ENCODE measurements around the gene DOCK9. TPM values are rescaled to one million over a fixed set of nuclear protein-coding genes. Genes with fewer than 3 reads are reported as not detected.

DOCK9 gene
- total and polyA plus RNA-seq, 2 experiments from 2014 or later = 16.4 to 38.9 TPM

- no peaks in the 10 kb centered on the region for H3K36me3 ChIP-seq (replicated peaks; ENCODE audit: insufficient read depth, low read depth)
- H2AFZ ChIP-seq = no peak overlapping the region
- H4K20me1 ChIP-seq (ENCODE audit: insufficient read depth, poor library complexity, severe bottlenecking) = no peaks in the 10 kb centered on the region
- H3K79me2 ChIP-seq = no peaks in the 10 kb centered on the region
- peaks cover 6% of the 10 kb centered on the region for H3K4me1 ChIP-seq (ENCODE audit: insufficient read depth)
- H3K9me2 ChIP-seq (replicated peaks; ENCODE audit: insufficient read depth) = no peaks in the 10 kb centered on the region
- H3K4me3 ChIP-seq = no peak overlapping the region
- H3K4me2 ChIP-seq = no peak overlapping the region
- H3K27me3 ChIP-seq = no peaks in the 10 kb centered on the region
- H3K9me3 ChIP-seq (ENCODE audit: low read depth) = no peaks in the 10 kb centered on the region
- 93% methylated on average over 2 of the region's 2 CpGs for WGBS (ENCODE audit: low lambda C conversion rate, missing lambda C conversion rate)
- no peak for TF ChIP-seq EZH2phosphoT487 (IDR thresholded peaks at IDR 0.05; ENCODE audit: low read depth, severe bottlenecking, unreplicated experiment)
- no peak for TF ChIP-seq CTCF (IDR thresholded peaks at IDR 0.05; ENCODE audit: poor library complexity)
- TF ChIP-seq EZH2 (IDR thresholded peaks at IDR 0.05; ENCODE audit: borderline replicate concordance) = no peak
- no peak for DNase-seq (ENCODE audit: low spot score)
- no peak overlapping the region for H3K27ac ChIP-seq
Measured at GRCh38 chr13:98919566-98919965, 58.3 kb downstream of the DOCK9 start.

GRCh38 chr13:98918771-98919170, 59.1 kb downstream of the DOCK9 start:
- Histone ChIP-seq H3K4me3 (no peak overlapping the region), H3K27ac (no peak overlapping the region), H4K20me1 (ENCODE audit: insufficient read depth, poor library complexity, severe bottlenecking) (no peaks in the 10 kb centered on the region), H3K9me2 (replicated peaks; ENCODE audit: insufficient read depth) (no peaks in the 10 kb centered on the region), H3K9me3 (ENCODE audit: low read depth) (no peaks in the 10 kb centered on the region), H3K79me2 (no peaks in the 10 kb centered on the region), H3K36me3 (replicated peaks; ENCODE audit: insufficient read depth, low read depth) (no peaks in the 10 kb centered on the region), H3K4me1 (ENCODE audit: insufficient read depth) (peaks cover 6% of the 10 kb centered on the region), H3K27me3 (no peaks in the 10 kb centered on the region), H3K4me2 (no peak overlapping the region), H2AFZ (no peak overlapping the region)
- no peak for TF ChIP-seq CTCF (IDR thresholded peaks at IDR 0.05; ENCODE audit: poor library complexity)
- TF ChIP-seq EZH2phosphoT487 (IDR thresholded peaks at IDR 0.05; ENCODE audit: low read depth, severe bottlenecking, unreplicated experiment) = no peak
- TF ChIP-seq EZH2 (IDR thresholded peaks at IDR 0.05; ENCODE audit: borderline replicate concordance) = no peak
- WGBS (ENCODE audit: low lambda C conversion rate, missing lambda C conversion rate) = 92% methylated on average over 4 of the region's 4 CpGs
- DNase-seq (ENCODE audit: low spot score) = no peak

GRCh38 chr13:98917116-98917515, 60.7 kb downstream of the DOCK9 start:
- Histone ChIP-seq H3K9me2 (replicated peaks; ENCODE audit: insufficient read depth) (no peaks in the 10 kb centered on the region), H3K79me2 (no peaks in the 10 kb centered on the region), H3K27me3 (no peaks in the 10 kb centered on the region), H3K4me1 (ENCODE audit: insufficient read depth) (peaks cover 6% of the 10 kb centered on the region), H3K36me3 (replicated peaks; ENCODE audit: insufficient read depth, low read depth) (no peaks in the 10 kb centered on the region), H3K9me3 (ENCODE audit: low read depth) (no peaks in the 10 kb centered on the region), H3K27ac (no peak overlapping the region), H3K4me2 (no peak overlapping the region), H4K20me1 (ENCODE audit: insufficient read depth, poor library complexity, severe bottlenecking) (no peaks in the 10 kb centered on the region), H3K4me3 (no peak overlapping the region), H2AFZ (no peak overlapping the region)
- DNase-seq (ENCODE audit: low spot score) = no peak
- WGBS (ENCODE audit: low lambda C conversion rate, missing lambda C conversion rate) = 78% methylated on average over 1 of the region's 1 CpG
- TF ChIP-seq EZH2 (IDR thresholded peaks at IDR 0.05; ENCODE audit: borderline replicate concordance) = no peak

GRCh38 chr13:98916403-98916802, 61.5 kb downstream of the DOCK9 start:
- Histone ChIP-seq H3K4me3 (no peak overlapping the region), H3K27ac (no peak overlapping the region), H3K4me2 (no peak overlapping the region), H3K9me3 (ENCODE audit: low read depth) (no peaks in the 10 kb centered on the region), H3K4me1 (ENCODE audit: insufficient read depth) (peaks cover 6% of the 10 kb centered on the region), H3K79me2 (no peaks in the 10 kb centered on the region), H2AFZ (no peak overlapping the region), H4K20me1 (ENCODE audit: insufficient read depth, poor library complexity, severe bottlenecking) (no peaks in the 10 kb centered on the region), H3K9me2 (replicated peaks; ENCODE audit: insufficient read depth) (no peaks in the 10 kb centered on the region), H3K36me3 (replicated peaks; ENCODE audit: insufficient read depth, low read depth) (no peaks in the 10 kb centered on the region), H3K27me3 (no peaks in the 10 kb centered on the region)
- TF ChIP-seq EZH2 (IDR thresholded peaks at IDR 0.05; ENCODE audit: borderline replicate concordance) (no peak), CTCF (IDR thresholded peaks at IDR 0.05; ENCODE audit: poor library complexity) (no peak), EZH2phosphoT487 (IDR thresholded peaks at IDR 0.05; ENCODE audit: low read depth, severe bottlenecking, unreplicated experiment) (no peak)
- WGBS (ENCODE audit: low lambda C conversion rate, missing lambda C conversion rate) = 100% methylated on average over 1 of the region's 1 CpG
- no peak for DNase-seq (ENCODE audit: low spot score)

Measured in hepatocyte (in vitro differentiated cells).